ENCODE data around the gene NAA35.
"Not testable (repeated sequence)": the region's sequence is repeated elsewhere in the genome, so short reads cannot be mapped to it uniquely, and the experiment has no call there.

Gene NAA35

GRCh38 chr9:85974055-85974547 is 33.2 kb downstream of the NAA35 start:
- not testable (repeated sequence) for H3K9me3 Mint-ChIP-seq; H3K27ac Mint-ChIP-seq; H3K4me3 Mint-ChIP-seq; H3K4me1 Mint-ChIP-seq (ENCODE audit: low read depth); H3K27me3 Mint-ChIP-seq
- H3K36me3 Mint-ChIP-seq (ENCODE audit: low read depth): peaks cover 70% of the 10 kb centered on the region

GRCh38 chr9:85978496-85978895 is 37.5 kb downstream of the NAA35 start:
- no peaks in the 10 kb centered on the region for H3K9me3 Mint-ChIP-seq
- H3K4me1 Mint-ChIP-seq (ENCODE audit: low read depth): no peaks in the 10 kb centered on the region
- peaks cover 75% of the 10 kb centered on the region for H3K36me3 Mint-ChIP-seq (ENCODE audit: low read depth)
- no peak overlapping the region for H3K27ac Mint-ChIP-seq
- H3K4me3 Mint-ChIP-seq: no peak overlapping the region
- no peaks in the 10 kb centered on the region for H3K27me3 Mint-ChIP-seq

- Mint-ChIP-seq H3K27ac (no peak overlapping the region), H3K36me3 (ENCODE audit: low read depth) (peaks cover 91% of the 10 kb centered on the region), H3K9me3 (no peaks in the 10 kb centered on the region)
Measured at GRCh38 chr9:85981369-85981768, 40.4 kb downstream of the NAA35 start.

DNA sequence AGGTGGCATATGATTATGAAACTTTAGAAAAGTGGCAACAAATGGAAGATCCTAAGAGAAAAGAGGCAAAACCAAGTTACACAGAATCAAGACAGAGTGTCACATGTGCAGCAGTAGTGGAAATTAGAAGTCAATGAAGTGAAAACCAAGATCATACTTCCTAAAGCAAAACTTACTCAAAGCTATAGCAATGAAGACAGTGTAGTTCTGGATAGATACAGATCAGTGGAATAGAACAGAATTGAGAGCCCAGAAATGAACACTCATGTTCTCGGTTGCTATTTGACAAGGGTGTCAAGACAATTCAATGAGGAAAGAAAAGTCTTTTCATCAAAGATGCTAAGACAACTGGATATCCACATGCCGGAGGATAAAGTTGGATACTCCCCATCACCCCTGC is 43.5 kb downstream of the NAA35 start:
- peaks cover 90% of the 10 kb centered on the region for H3K36me3 Mint-ChIP-seq (ENCODE audit: low read depth)
- H3K9me3 Mint-ChIP-seq: no peaks in the 10 kb centered on the region
- H3K27me3 Mint-ChIP-seq: no peaks in the 10 kb centered on the region
- no peak overlapping the region for H3K4me3 Mint-ChIP-seq
- no peak overlapping the region for H3K27ac Mint-ChIP-seq
- H3K4me1 Mint-ChIP-seq (ENCODE audit: low read depth): no peaks in the 10 kb centered on the region

More at GRCh38 chr9:85981369-85981768, 40.4 kb downstream of the NAA35 start:
- no peak overlapping the region for H3K4me3 Mint-ChIP-seq
- no peaks in the 10 kb centered on the region for H3K4me1 Mint-ChIP-seq (ENCODE audit: low read depth)
- H3K27me3 Mint-ChIP-seq: no peaks in the 10 kb centered on the region

DNA sequence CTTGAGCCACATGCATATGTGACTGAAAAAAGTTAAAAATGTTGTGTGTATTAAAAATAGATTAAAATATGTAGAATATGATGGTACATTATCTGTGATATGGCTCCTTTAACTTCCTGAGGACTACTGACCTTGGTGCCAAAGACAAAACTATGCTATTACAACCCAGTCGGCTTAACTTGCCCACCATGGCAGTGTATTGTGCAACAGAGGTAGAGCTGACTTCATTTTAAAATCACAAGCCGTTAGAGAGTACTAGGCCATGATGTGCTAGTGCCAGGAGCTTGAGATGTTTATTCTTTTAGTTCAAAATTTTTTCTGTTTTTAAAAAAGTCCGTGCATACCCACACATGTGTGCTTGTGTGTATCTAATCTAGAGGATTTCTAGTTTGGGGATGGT is 46.3 kb downstream of the NAA35 start:
- peaks cover 84% of the 10 kb centered on the region for H3K36me3 Mint-ChIP-seq (ENCODE audit: low read depth)
- H3K4me1 Mint-ChIP-seq (ENCODE audit: low read depth): no peaks in the 10 kb centered on the region
- H3K9me3 Mint-ChIP-seq: no peaks in the 10 kb centered on the region
- H3K27ac Mint-ChIP-seq: no peak overlapping the region
- no peak overlapping the region for H3K4me3 Mint-ChIP-seq
- H3K27me3 Mint-ChIP-seq: no peaks in the 10 kb centered on the region

GRCh38 chr9:85994191-85994590 is 53.2 kb downstream of the NAA35 start:
- Mint-ChIP-seq H3K27ac (no peak overlapping the region), H3K9me3 (no peaks in the 10 kb centered on the region), H3K4me3 (no peak overlapping the region), H3K27me3 (no peaks in the 10 kb centered on the region), H3K4me1 (ENCODE audit: low read depth) (no peaks in the 10 kb centered on the region), H3K36me3 (ENCODE audit: low read depth) (peaks cover 56% of the 10 kb centered on the region)

GRCh38 chr9:85995097-85995496 is 54.2 kb downstream of the NAA35 start:
- H3K36me3 Mint-ChIP-seq (ENCODE audit: low read depth): peaks cover 52% of the 10 kb centered on the region
- H3K27me3 Mint-ChIP-seq: no peaks in the 10 kb centered on the region
- H3K9me3 Mint-ChIP-seq: no peaks in the 10 kb centered on the region
- H3K27ac Mint-ChIP-seq: no peak overlapping the region
- H3K4me1 Mint-ChIP-seq (ENCODE audit: low read depth): no peaks in the 10 kb centered on the region
- no peak overlapping the region for H3K4me3 Mint-ChIP-seq

DNA sequence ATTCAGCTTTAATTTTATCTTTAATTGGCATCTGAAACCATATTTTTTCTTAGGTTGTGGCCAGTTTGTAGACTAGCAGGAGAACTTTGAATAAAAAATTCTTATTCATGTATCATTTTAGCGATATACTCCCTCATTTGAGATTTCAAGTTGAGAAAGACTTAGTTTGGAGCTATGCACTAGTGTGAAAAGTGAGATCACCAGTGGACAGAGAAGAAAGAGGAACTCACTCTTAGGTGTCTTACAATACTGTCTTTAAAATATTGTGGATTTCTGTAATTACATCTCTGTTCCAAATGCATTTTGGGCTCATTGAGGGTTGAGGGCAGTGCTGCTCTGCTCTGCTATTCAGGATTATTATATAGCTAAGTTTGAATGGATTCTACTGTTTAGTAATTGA is 54.7 kb downstream of the NAA35 start:
- Mint-ChIP-seq H3K9me3 (no peaks in the 10 kb centered on the region), H3K4me1 (ENCODE audit: low read depth) (no peaks in the 10 kb centered on the region), H3K36me3 (ENCODE audit: low read depth) (peaks cover 55% of the 10 kb centered on the region), H3K4me3 (no peak overlapping the region), H3K27me3 (no peaks in the 10 kb centered on the region), H3K27ac (no peak overlapping the region)

- H3K36me3 Mint-ChIP-seq (ENCODE audit: low read depth): peaks cover 90% of the 10 kb centered on the region
- no peaks in the 10 kb centered on the region for H3K4me1 Mint-ChIP-seq (ENCODE audit: low read depth)
- no peak overlapping the region for H3K27ac Mint-ChIP-seq
- H3K9me3 Mint-ChIP-seq: peaks cover 13% of the 10 kb centered on the region
- H3K4me3 Mint-ChIP-seq: no peak overlapping the region
- H3K27me3 Mint-ChIP-seq: no peaks in the 10 kb centered on the region
Measured at GRCh38 chr9:86005253-86005775, 64.4 kb downstream of the NAA35 start.

DNA sequence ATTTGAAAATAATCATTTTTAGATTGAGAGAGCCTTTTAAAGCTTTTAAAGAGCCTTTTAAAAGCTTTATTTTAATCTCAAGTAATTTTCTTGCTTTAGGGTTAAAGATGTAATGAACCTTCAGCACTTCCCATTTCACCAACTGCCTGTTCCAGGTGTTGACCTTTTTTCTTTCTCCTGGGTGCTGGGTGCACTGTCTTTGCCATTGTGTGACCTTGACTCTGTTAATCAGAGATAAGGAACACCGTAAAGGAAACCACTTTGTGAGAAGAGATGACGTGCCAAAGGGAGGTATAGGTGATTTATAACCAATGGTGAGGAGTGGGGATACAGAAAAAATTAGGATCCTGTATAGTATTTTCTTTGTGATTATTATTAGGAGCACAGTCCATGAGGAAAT is 68.2 kb downstream of the NAA35 start:
- Mint-ChIP-seq H3K27ac (no peak overlapping the region), H3K9me3 (peaks cover 8% of the 10 kb centered on the region), H3K27me3 (no peaks in the 10 kb centered on the region), H3K4me3 (no peak overlapping the region), H3K4me1 (ENCODE audit: low read depth) (no peaks in the 10 kb centered on the region), H3K36me3 (ENCODE audit: low read depth) (peaks cover 69% of the 10 kb centered on the region)

DNA sequence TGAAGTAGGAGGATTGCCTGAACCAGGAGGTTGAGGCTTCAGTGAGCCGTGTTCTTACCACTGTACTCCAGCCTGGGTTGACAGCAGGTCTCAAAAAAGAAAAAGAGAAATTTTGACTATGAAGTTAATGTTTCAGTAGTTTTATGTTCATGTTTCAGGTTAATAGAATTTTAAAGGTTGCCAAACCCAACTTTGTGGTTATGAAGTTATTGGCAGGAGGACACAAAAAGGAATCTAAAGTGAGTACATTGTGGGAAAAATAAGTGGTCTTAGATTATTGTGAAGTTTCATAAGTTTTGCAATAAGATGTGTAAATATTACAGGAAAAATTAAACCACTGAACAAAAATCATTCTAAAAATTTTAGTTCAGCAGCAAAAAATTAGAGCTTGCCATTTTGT is 79.8 kb downstream of the NAA35 start:
- Mint-ChIP-seq H3K27me3 (no peaks in the 10 kb centered on the region), H3K27ac (no peak overlapping the region), H3K4me1 (ENCODE audit: low read depth) (peaks cover 13% of the 10 kb centered on the region), H3K36me3 (ENCODE audit: low read depth) (peaks cover 80% of the 10 kb centered on the region), H3K4me3 (no peak overlapping the region), H3K9me3 (no peaks in the 10 kb centered on the region)

DNA sequence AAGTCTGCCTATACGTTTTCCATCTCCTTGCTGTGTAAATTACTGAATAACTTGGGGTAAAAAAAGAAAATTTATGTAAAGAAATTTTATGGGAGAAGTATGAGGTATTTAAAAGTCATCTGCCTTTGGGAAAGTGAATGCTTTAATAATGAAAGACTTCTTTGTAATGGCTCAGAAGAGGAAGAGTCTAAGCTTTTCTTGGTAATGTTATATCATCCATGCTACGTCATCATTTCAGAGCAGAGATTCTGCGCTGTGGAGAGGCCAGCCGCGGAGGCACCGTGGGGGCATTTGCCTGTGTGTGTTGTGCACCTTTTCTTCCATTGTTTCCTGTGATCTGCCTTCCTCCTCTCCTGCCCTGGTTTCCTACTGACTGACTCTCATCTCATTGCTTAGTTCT is 80.2 kb downstream of the NAA35 start:
- H3K4me1 Mint-ChIP-seq (ENCODE audit: low read depth): peaks cover 13% of the 10 kb centered on the region
- no peak overlapping the region for H3K4me3 Mint-ChIP-seq
- H3K9me3 Mint-ChIP-seq: no peaks in the 10 kb centered on the region
- H3K27me3 Mint-ChIP-seq: no peaks in the 10 kb centered on the region
- H3K36me3 Mint-ChIP-seq (ENCODE audit: low read depth): peaks cover 84% of the 10 kb centered on the region
- H3K27ac Mint-ChIP-seq: no peak overlapping the region

DNA sequence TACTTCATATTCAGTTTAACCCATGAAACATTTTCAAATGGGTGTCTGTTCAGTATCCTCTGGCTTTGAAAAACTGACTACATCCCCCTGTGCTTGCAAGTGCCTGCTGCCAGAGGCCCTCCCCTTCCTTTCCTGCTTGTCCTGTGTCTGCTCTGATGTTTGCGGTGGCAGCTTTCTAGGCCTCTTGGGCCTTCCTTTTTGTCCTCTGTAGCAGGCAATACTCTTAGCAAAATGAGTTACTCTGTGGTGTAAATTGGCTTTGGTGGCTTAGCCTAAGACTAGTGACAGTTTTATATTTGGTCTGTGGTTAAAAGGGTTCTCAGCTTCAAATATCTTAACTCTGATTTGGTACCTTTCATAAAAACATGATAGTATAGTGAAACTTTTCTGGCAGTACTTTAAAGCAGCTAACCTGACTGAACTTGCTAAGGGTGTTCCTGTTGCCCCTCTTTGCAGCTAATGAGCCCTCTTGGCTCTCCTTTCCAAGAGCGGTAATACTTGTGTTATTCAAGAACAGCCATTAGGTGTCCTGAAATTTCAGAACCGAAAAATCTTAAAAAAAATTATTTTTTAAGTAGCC is 81.8 kb downstream of the NAA35 start:
- Mint-ChIP-seq H3K27me3 (no peaks in the 10 kb centered on the region), H3K4me3 (no peak overlapping the region), H3K27ac (peak overlapping the region; percentile 49), H3K4me1 (ENCODE audit: low read depth) (peaks cover 13% of the 10 kb centered on the region), H3K9me3 (no peaks in the 10 kb centered on the region), H3K36me3 (ENCODE audit: low read depth) (peaks cover 87% of the 10 kb centered on the region)

GRCh38 chr9:86027767-86028166 is 86.8 kb downstream of the NAA35 start:
- Mint-ChIP-seq H3K27me3 (no peaks in the 10 kb centered on the region), H3K36me3 (ENCODE audit: low read depth) (peaks cover 58% of the 10 kb centered on the region), H3K4me3 (no peak overlapping the region), H3K9me3 (no peaks in the 10 kb centered on the region), H3K27ac (no peak overlapping the region), H3K4me1 (ENCODE audit: low read depth) (peaks cover 2% of the 10 kb centered on the region)

GRCh38 chr9:86034863-86035734 is 94.2 kb downstream of the NAA35 start:
- Mint-ChIP-seq H3K4me3 (no peak overlapping the region), H3K27ac (no peak overlapping the region), H3K27me3 (no peaks in the 10 kb centered on the region), H3K36me3 (ENCODE audit: low read depth) (no peaks in the 10 kb centered on the region), H3K4me1 (ENCODE audit: low read depth) (no peaks in the 10 kb centered on the region), H3K9me3 (no peaks in the 10 kb centered on the region)
